Measurements from ENCODE around the gene HPDL.

HPDL gene

DNA sequence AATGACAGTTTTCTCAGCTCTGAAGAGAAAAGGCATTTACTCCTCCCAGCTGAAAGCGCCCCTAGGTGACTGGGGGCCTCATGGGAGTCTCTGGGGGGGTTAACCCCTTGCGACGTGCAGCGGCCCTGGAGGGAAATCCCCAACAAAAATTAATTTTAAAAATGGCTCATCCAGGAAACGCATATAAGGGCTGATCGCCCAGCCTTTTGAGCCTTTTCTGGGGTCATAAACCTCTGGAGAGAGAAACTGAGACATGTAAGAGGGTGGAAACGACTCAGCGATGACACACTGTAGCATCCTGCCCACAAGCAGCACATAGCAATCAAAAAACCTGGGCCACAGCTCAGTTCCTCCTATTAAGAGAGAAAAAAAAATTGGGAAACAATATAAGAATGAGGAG lies 20.4 kb upstream of the HPDL start:
- H3K4me3 ChIP-seq (ENCODE audit: low read depth, low read length) = peak overlapping the region; percentile 10
- TF ChIP-seq, protein P1, sequence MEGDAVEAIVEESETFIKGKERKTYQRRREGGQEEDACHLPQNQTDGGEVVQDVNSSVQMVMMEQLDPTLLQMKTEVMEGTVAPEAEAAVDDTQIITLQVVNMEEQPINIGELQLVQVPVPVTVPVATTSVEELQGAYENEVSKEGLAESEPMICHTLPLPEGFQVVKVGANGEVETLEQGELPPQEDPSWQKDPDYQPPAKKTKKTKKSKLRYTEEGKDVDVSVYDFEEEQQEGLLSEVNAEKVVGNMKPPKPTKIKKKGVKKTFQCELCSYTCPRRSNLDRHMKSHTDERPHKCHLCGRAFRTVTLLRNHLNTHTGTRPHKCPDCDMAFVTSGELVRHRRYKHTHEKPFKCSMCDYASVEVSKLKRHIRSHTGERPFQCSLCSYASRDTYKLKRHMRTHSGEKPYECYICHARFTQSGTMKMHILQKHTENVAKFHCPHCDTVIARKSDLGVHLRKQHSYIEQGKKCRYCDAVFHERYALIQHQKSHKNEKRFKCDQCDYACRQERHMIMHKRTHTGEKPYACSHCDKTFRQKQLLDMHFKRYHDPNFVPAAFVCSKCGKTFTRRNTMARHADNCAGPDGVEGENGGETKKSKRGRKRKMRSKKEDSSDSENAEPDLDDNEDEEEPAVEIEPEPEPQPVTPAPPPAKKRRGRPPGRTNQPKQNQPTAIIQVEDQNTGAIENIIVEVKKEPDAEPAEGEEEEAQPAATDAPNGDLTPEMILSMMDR (IDR thresholded peaks at IDR 0.05; ENCODE audit: borderline replicate concordance, insufficient read depth, low read depth, low read length) = no peak

DNA sequence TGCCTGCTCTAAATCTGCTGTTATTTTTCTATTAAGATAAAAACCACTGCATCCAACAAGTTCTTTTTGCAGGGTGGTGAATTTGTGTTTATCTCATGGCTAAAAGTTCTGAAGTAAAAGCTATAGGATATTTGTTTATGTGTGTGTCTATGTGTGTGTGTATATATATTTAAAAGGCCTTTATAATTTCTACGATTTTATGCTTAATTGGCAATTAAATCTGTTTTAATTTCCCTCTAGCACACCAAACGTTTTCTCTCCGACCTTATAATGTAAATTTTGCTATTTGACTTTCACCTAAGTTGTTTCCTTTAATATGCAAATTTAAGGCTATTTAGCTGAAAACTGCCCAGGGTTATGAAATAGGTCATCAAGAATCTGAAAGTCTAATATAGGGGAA lies 19.8 kb upstream of the HPDL start:
- TF ChIP-seq, protein P1 (IDR thresholded peaks at IDR 0.05; ENCODE audit: borderline replicate concordance, insufficient read depth, low read depth, low read length) = no peak
- H3K4me3 ChIP-seq (ENCODE audit: low read depth, low read length) = no peak overlapping the region

DNA sequence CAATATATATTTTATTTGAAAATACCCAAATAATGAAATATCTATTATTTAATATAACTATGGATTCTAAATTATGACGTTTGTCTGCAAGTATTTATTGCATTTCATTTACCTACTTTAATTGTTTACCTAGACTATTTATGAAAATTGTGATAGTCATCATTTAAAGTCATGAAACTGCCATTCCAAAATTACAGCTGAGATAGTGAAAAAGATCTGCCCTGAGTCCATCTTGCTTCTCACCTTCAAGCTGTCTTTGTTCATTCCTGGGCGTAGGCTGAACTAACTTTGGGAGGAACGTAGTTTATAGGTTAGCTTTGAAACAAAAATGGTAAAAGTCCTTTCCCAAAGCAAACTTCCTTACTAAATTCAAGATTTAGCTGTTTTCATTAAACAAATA lies 12.4 kb upstream of the HPDL start:
- TF ChIP-seq, protein P1 (IDR thresholded peaks at IDR 0.05; ENCODE audit: borderline replicate concordance, insufficient read depth, low read depth, low read length) = no peak

DNA sequence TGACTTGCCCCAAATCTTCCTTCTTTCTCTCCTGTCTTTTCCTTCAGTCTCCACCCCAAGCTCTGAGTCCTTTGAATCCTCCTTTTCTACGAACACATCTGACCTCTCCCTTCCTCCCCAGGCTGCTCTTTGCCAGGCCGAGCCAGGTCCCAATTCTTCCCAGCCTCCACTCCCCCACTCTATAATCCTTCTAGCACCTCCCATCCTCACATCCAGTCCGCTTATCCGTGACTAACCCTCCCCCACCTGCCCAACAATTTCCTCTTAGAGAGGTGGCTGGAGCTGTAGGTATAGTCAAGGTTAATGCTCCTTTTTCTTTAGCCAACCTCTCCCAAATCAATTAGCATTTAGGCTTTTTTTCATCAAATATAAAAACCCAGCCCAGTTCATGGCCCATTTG lies 9.5 kb upstream of the HPDL start:
- TF ChIP-seq, protein P1 (IDR thresholded peaks at IDR 0.05; ENCODE audit: borderline replicate concordance, insufficient read depth, low read depth, low read length) = no peak
- no peak overlapping the region for H3K4me3 ChIP-seq (ENCODE audit: low read depth, low read length)

More for the DNA sequence above, 12.4 kb upstream of the HPDL start:
- no peak overlapping the region for H3K4me3 ChIP-seq (ENCODE audit: low read depth, low read length)

DNA sequence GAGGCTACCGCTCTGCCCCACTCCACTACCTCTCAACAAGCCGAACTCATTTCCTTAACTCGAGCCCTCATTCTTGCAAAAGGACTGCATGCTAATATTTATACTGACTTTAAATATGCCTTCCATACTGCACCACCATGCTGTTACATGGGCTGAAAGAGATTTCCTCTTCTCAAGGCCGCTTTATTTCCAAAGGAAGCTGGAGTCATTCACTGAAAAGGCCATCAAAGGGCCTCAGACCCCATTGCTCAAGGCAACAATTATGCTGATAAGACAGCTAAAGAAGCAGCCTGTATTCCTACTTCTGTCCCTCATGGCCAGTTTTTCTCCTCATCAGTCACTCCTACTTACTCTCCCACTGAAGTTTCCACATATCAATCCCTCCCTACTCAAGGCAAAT lies 6.9 kb upstream of the HPDL start:
- TF ChIP-seq, protein P1 (IDR thresholded peaks at IDR 0.05; ENCODE audit: borderline replicate concordance, insufficient read depth, low read depth, low read length) = no peak
- no peak overlapping the region for H3K4me3 ChIP-seq (ENCODE audit: low read depth, low read length)

DNA sequence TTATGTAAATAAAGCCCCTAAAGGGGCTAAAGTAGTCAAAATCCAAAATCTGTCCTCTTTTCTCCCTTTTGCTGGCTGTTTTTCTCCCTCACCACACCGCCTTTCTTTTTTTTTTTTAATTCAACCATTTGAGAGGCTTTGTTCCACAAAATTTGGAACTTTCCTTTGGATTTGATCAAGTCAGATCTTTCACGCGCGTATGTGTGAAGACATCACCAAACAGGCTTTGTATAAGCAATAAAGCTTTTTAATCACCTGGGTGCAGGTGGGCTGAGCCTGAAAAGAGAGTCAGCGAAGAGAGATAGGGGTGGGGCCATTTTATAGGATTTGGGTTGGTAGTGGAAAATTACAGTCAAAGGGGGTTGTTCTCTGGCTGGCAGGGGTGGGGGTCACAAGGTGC lies 5.3 kb upstream of the HPDL start:
- TF ChIP-seq, protein P1 (IDR thresholded peaks at IDR 0.05; ENCODE audit: borderline replicate concordance, insufficient read depth, low read depth, low read length) = no peak
- H3K4me3 ChIP-seq (ENCODE audit: low read depth, low read length) = no peak overlapping the region

DNA sequence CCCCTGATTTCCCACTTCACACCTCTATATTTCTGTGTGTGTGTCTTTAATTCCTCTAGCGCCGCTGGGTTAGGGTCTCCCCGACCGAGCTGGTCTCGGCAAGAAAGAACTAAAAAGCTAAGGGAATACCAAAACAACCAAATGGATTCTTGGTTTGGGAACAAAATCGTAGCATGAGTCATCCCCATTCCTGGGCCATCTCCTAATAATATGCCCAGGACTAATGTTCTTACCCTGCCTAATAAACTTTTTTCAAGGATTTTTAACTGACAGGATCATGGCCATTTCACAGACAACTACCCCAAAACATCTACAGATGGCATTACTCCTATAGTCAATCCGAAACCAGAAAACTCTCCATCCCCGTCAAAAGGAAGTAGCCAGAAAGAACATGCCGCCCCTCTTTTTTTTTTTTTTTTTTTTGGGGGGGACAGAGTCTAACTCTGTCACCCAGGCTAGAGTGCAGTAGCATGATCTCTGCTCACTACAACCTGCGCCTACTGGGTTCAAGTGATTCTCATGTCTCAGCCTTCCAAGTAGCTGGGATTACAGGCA lies 4.1 kb upstream of the HPDL start:
- H3K4me3 ChIP-seq (ENCODE audit: low read depth, low read length) = no peak overlapping the region
- TF ChIP-seq, protein P1 (IDR thresholded peaks at IDR 0.05; ENCODE audit: borderline replicate concordance, insufficient read depth, low read depth, low read length) = no peak

All from GM12875 (cell line).